ENCODE measurements around the gene CD27.
"Not testable (repeated sequence)": the region's sequence is repeated elsewhere in the genome, so short reads cannot be mapped to it uniquely, and the experiment has no call there.

The CD27 gene

GRCh38 chr12:6492838-6493496, 48.2 kb downstream of the CD27 start, which contains the start of gene MRPL51:
Gene MRPL51, minus strand, starts transcription at chr12:6493262. Its CDS starts 126 bp downstream, at chr12:6493136.
- peak; percentile 94 for DNase-seq

GRCh38 chr12:6493497-6494257, 48.9 kb downstream of the CD27 start, which contains the start of gene NCAPD2:
Gene NCAPD2, plus strand, starts transcription at chr12:6494102. Its CDS starts 997 bp downstream, at chr12:6495099.
- DNase-seq = peak; percentile 97

GRCh38 chr12:6494258-6494743, 49.5 kb downstream of the CD27 start:
- DNase-seq = no peak

GRCh38 chr12:6494968-6495367, 50.2 kb downstream of the CD27 start:
- DNase-seq = no peak

GRCh38 chr12:6497291-6497690, 52.5 kb downstream of the CD27 start:
- not testable (repeated sequence) for DNase-seq

GRCh38 chr12:6500466-6500865, 55.7 kb downstream of the CD27 start:
- no peak for DNase-seq
